GM15510 (cell line): ENCODE results near the gene COL4A2.

Experiments used
- POLR2A ChIP-seq: IDR thresholded peaks from 3 replicates; pipeline ENCODE4 v1.6.1; 2011; ENCODE audit warnings: borderline replicate concordance; ENCODE audit not compliant: insufficient read length; ENCODE audit errors: extremely low read depth

COL4A2 gene

DNA sequence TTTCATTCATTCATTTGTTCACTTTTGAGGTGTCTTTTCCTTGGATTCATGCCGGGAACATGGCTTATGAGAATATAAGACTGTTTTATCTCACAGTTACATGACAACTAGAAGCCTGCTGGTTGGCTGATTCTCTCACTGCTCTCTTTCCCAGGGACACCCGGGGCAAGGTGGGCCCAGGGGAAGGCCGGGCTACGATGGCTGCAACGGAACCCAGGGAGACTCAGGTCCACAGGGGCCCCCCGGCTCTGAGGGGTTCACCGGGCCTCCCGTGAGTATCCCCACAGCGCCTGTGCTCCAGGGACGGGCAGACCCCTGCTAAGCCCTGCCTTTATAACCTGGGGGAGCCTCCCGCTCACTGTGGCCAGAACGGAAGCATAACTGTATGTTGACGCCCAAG, 121.2 kb downstream of the COL4A2 start:
- no peak for TF ChIP-seq POLR2A

- no peak for TF ChIP-seq POLR2A
Observed at GRCh38 chr13:110430391-110431336, 123.6 kb downstream of the COL4A2 start.

DNA sequence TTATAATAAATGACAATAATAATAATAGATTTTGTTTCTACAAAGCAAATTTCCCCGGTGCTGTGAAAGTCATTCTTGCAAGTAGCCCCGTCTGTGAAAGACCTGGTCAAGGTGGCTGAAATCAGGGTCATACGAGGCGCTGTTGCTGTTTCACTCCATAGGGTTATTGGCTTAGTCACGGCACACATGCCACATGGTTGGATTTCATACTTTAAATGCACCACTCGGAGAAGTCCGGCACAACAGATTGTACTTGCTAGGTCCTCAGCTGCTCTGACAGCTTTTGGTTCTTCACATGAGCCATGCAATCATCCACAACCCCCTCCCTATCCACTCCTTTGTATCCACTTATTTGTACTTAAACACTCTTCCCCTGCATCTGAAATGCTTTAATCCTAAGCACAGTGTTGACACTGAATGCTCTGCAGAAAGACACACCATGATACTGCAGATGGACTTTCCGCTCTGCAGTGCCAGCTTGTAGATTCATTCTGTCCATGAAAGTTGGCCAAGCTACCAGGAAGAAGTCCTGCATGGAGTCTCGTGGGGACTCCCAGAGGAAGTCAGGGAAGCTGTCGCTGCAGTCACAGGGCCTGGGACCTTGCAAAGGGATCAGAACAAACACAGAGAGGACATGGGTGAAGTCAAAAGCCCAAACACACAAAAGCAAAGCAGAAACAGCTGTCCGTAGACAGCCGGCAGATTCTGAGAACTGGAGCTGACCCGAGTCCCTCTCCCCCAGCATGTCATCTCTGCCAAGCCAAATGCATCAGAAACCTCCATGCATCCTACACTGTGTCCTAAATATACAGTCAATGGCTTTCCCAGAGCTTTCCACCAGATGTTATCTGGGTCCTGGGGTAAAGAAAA, 124.6 kb downstream of the COL4A2 start:
- TF ChIP-seq POLR2A, result no peak

GRCh38 chr13:110432522-110432921, 125.4 kb downstream of the COL4A2 start:
- no peak for TF ChIP-seq POLR2A

DNA sequence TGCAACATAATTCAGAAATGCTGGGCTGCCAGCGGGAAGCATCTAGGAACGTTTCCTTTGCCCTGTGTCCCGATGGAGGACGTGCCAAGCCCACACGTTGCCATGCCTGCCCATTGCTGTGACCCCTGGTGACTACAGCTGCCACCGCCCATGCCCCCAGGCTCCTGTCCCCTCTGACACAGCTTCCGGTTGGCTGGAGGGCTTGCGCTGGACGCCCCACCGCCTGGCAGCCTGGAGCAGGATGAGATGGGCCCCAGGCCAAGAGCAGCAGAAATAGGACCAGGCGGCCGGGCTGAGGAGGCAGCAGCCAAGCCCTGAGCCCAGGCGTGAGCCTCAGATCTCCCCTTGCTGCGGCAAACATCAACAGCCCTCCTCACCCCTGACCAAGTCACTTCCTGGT, 125.9 kb downstream of the COL4A2 start:
- no peak for TF ChIP-seq POLR2A

DNA sequence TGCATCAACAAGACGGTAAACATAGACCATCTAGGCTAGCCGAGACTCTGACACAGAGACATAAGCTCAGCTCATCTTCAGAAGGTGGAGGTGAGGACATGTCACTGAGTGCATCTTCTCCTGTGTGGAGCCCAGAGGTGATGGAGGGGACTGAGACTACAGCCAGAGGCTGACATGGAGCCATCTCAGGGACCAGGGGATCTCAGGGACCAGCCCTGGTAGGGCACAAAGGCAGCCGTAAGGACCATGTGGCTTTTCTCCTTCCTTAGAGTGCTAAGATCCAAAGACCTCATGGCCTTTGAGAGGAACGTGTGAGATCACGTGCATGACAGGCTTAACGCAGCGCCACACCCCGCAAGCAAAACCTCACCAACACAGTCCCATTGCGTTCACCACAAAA, 127.5 kb downstream of the COL4A2 start:
- no peak for TF ChIP-seq POLR2A

DNA sequence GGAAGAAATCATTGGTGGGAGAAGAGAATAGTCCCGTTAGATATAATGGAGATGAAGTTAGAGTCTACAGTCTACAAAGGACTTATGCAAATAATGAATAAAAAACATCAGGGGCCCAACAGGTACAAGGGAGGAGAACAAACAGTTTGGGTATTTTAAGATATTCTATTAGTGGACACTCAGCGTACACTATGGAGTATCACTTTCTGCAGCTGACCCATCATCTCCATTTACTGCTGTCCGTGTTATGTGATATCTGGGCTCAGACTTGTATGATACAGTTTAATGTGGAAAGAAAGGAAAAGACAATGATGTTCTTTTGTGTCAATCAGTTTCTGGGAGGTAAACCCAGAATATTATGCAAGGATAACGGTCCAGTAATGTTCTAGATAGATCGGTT, 128.2 kb downstream of the COL4A2 start:
- TF ChIP-seq POLR2A, result no peak

DNA sequence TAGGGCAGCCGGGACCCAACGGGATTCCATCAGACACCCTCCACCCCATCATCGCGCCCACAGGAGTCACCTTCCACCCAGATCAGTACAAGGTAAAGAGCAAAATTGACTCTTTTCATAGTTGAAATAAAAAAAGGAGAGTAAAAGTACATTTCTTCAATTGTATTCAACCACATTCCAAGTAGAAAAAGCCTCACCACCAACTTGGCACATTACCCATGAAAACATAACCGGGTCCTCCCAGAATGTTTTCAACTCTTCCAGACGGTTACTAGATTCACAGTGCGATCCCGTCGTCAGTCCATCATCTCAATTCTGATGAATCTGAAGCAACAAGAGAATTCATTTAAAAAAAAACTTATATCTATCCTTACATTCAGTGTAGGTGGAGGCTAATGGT, 129.2 kb downstream of the COL4A2 start:
- TF ChIP-seq POLR2A, result no peak

DNA sequence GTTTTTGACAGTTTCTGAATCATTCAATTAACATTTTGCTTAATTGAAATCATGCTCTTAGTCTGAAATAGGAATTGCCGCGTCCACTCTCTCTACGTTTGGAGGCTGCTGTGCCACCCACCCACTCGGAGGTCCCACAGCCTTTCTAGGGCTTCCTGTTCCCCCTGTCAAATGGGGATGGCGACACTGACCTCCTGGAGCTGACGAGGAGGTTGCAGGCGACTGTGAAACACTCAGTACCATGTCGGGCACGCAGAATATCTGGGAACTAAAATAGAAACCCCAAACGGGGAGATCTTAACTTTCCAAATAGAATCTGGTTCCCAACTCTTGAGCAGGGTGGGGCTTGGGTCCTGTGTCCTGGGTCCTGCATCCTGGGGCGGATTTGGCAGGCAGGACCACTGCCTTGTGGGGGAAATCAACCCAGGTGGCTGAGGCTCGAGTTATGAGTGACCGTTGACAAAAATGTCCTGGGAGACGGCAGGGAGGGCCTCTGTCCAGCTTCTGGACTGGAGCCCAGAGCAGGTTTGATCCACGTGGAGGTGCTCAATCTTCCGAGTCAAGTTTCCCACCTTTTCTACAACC, 129.8 kb downstream of the COL4A2 start:
- no peak for TF ChIP-seq POLR2A

DNA sequence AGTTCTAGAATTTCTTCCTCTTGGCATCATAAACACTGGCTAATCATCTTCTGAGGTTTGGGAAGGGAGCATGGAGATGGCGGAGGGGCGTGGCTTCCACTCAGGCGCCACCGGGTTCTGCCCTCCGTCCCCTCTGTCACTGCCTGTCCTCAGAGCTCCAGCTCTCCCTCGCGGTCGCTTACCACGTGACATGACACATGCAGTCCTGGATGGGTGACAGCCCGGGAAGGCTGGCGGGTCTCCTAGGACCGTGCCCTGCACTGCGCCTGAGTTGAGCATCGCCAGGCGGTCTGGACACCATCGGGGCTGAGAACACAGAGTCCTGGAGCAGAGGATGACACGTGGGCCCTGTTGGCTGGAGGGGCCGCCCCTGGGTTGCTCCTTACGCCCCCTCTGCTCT, 131.1 kb downstream of the COL4A2 start:
- no peak for TF ChIP-seq POLR2A

- no peak for TF ChIP-seq POLR2A
Observed at GRCh38 chr13:110438776-110439175, 131.7 kb downstream of the COL4A2 start.

GRCh38 chr13:110440946-110441731, 134.1 kb downstream of the COL4A2 start:
- no peak for TF ChIP-seq POLR2A

- no peak for TF ChIP-seq POLR2A
Observed at GRCh38 chr13:110442930-110443621, 136.0 kb downstream of the COL4A2 start.
